Pons (tissue), 1 donor: ENCODE measurements around the gene SIK2.

Experiments used
- DNase-seq: peaks from one replicate; pipeline ENCODE4 v3.0.0-alpha.2; 2016; ENCODE audit warnings: low spot score

SIK2 gene

GRCh38 chr11:111729831-111730311 is 127.6 kb downstream of the SIK2 start:
- peak; percentile 36 for DNase-seq

GRCh38 chr11:111730871-111731591 is 128.8 kb downstream of the SIK2 start:
- DNase-seq, result peak; percentile 80

GRCh38 chr11:111731821-111732220 is 129.6 kb downstream of the SIK2 start:
- no peak for DNase-seq

- DNase-seq, result peak; percentile 30
Measured at GRCh38 chr11:111733016-111733415, 130.8 kb downstream of the SIK2 start.

GRCh38 chr11:111733611-111734088 is 131.4 kb downstream of the SIK2 start:
- DNase-seq, result no peak

GRCh38 chr11:111734101-111734953 is 132.1 kb downstream of the SIK2 start:
- DNase-seq, result peak; percentile 48

GRCh38 chr11:111734954-111735261 is 132.7 kb downstream of the SIK2 start:
- DNase-seq, result no peak

DNA sequence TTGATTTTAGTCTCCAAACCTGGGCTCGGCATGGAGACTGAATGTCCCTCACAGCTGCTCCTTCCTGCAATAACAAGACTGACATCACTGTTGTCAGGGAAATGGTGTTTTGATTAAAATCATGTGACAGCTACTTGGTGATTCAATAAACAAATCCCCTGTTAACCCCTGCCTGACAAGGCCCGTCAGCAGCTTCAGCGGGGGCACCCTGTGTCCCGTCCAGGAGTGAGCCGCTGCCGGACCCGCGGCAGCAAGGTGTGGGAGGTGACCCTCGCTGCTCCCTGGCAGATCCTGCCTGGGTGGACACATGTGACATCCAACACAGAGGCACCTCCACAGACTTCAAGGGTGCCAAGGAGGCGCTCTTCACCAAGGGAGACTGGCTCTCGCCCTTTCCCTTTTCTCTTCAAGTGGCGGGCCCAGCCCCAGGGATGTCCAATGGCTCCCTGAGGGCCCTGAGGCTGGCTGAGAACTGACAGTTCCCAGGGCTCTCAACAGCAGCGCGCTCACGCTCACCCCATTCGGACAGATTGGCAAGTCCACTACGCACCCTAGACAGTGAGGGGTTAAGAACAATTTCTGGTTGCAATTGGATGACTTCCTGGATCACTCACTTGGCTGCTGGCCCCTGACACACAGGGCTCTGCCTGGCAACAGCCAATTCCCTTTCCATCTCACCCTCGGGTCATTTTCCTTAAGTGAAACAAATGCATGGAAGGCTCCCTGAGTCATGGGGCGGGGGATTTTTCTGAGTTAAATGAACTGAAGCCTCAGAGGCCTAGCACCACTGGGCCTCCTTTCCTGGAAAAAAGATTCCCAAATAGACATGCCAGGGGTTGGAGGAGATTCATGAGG is 133.2 kb downstream of the SIK2 start:
- peak; percentile 98 for DNase-seq

- DNase-seq, result no peak
Measured at GRCh38 chr11:111736181-111736590, 133.9 kb downstream of the SIK2 start.

GRCh38 chr11:111736621-111737443 is 134.6 kb downstream of the SIK2 start:
- peak; percentile 56 for DNase-seq

- peak; percentile 57 for DNase-seq
Measured at GRCh38 chr11:111737444-111738210, 135.4 kb downstream of the SIK2 start.

DNA sequence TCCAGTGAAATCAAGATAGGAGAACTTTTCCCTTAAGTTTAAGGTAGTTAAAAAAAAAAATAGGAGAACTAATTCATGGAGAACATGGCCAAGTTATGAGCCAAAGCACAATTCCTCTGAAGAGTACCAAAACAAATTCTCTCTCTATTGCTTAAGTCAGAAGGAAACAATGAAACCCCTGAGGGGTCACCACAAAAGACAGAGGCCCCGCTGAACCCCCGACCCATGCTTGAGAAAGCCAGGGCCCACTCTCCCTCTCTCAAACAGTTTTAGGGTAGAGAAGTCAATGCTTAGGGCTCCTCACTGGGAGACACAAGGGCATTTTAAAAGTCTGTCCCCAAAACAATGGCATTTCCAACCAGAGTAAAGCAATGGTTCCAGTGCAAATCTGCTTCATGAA is 137.1 kb downstream of the SIK2 start:
- no peak for DNase-seq

DNA sequence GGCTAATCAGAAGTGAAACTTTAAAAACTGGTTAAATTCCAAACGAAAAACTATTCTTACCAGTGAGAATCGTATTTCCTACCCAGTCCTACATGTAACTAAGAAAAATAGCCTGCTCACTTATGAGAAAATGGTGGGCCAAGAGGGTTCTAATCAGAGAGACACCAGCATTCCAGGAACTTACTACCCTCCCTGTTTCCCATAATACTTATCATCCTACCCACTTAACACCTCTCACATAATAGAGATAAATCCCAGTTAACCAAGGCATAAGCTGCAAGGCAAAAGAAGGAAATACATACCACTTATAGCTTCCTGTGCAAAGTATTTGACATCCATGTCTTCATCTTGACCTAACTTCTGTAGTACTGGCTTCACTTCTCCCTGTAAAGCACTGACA is 139.5 kb downstream of the SIK2 start:
- no peak for DNase-seq

GRCh38 chr11:111743700-111744099 is 141.5 kb downstream of the SIK2 start:
- peak; percentile 59 for DNase-seq

- no peak for DNase-seq
Measured at GRCh38 chr11:111745719-111746504, 143.7 kb downstream of the SIK2 start.

DNA sequence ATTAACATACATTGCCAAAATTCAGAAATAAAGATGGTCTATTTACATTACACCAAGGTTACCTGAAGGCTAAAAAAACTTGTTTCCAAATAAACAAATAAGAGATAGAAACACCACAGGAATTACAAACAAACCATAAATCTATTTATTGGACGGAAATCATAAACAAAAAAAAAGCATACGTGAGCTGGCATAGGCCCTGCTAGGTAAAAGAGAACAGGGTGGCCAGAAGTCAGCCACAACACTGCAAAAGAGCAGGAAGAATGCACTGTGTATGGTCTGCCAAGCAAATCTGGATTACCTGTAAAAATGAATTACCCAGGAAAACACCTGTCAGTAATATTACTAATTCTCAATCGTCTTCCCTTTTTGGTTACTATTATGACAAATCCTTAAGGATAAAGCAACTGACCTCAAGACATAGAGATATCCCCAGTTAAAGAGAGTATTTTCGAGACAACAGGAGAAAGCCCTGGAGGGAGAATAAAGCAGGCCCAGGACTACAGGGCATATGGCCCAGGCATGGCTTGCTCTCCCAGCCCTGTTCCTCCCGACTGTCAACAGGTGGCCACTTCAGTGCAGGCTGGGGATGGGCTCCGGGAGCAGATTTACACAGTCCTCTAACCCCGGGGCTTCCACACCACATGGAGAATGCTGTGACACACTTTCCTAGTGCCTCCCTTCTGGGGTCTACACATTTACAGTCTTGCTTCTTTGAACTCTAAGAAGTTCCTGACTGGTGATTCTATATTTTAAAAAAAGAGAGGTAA is 146.0 kb downstream of the SIK2 start:
- no peak for DNase-seq

DNA sequence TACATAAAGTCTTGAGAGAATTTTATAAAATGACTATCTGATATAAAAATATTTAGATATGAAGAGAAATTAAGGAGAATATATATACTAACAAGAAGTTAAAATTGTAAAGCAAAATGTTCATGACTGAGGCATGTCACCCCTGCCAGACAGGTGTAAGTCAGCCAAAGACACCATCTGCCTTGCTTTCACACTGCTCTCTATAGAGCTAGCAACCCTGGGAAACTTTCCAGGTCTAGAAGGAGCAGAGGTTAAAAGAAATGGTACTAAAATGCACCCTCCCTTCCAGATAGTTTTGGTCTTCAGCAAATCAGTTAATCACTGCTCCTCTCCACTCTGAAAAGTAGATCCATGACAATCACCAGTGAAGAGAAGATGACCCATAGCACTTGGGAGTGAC is 147.4 kb downstream of the SIK2 start:
- DNase-seq, result no peak

GRCh38 chr11:111756097-111756496 is 153.8 kb downstream of the SIK2 start:
- DNase-seq, result no peak

DNA sequence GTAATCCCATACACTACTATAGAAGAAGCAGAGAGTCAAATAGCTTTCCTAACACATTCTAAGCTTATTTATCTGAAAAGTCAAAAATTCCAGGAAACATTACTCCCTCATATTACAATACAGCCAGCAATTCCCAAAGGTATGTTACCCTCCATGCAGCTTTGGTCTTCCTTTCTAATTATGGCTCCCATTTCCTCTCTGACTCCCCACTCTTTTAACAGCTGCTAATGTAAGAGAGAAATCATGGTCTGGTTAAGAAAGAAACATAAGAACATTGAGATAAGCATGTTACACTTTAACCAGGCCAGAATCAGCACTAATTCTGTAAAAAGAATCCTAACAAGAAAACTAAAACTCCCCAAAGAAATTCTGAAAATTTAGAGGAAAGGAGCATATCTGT is 157.1 kb downstream of the SIK2 start:
- no peak for DNase-seq
